AG09309 (cell line): Measurements from ENCODE around the gene ATXN10.
"Not testable (repeated sequence)": the region's sequence is repeated elsewhere in the genome, so short reads cannot be mapped to it uniquely, and the experiment has no call there.

Experiments
- DNase-seq: peaks from one replicate; pipeline ENCODE4 v3.0.0-alpha.2; 2010; ENCODE audit warnings: low read depth
- H3K4me3 ChIP-seq: 2 replicates; pipeline ENCODE4 v1.5.1; 2011; ENCODE audit warnings: mild to moderate bottlenecking, low read depth, low read length, moderate library complexity; ENCODE audit not compliant: control insufficient read depth
- CTCF ChIP-seq: IDR thresholded peaks from 2 replicates; pipeline ENCODE4 v1.5.1; 2011; ENCODE audit warnings: mild to moderate bottlenecking, low read depth, low read length, inconsistent platforms; ENCODE audit not compliant: insufficient read depth, control insufficient read depth; ENCODE audit errors: missing control alignments

Gene ATXN10

GRCh38 chr22:45707605-45708004, 36.0 kb downstream of the ATXN10 start:
- TF ChIP-seq CTCF, result no peak
- no peak for DNase-seq
- no peak overlapping the region for H3K4me3 ChIP-seq

- no peak overlapping the region for H3K4me3 ChIP-seq
- DNase-seq, result no peak
- no peak for TF ChIP-seq CTCF
Observed at GRCh38 chr22:45708145-45708544, 36.5 kb downstream of the ATXN10 start.

GRCh38 chr22:45709060-45709739, 37.6 kb downstream of the ATXN10 start:
- DNase-seq, result peak; percentile 53
- H3K4me3 ChIP-seq, result no peak overlapping the region
- no peak for TF ChIP-seq CTCF

- H3K4me3 ChIP-seq, result no peak overlapping the region
- DNase-seq, result no peak
- no peak for TF ChIP-seq CTCF
Observed at GRCh38 chr22:45709866-45710265, 38.2 kb downstream of the ATXN10 start.

GRCh38 chr22:45710469-45710868, 38.8 kb downstream of the ATXN10 start:
- TF ChIP-seq CTCF, result no peak
- no peak for DNase-seq
- H3K4me3 ChIP-seq, result no peak overlapping the region

- not testable (repeated sequence) for DNase-seq, H3K4me3 ChIP-seq
Observed at GRCh38 chr22:45714390-45714789, 42.8 kb downstream of the ATXN10 start.

- no peak overlapping the region for H3K4me3 ChIP-seq
- DNase-seq, result no peak
- no peak for TF ChIP-seq CTCF
Observed at GRCh38 chr22:45717789-45718188, 46.2 kb downstream of the ATXN10 start.
